Lower leg skin (tissue), 3 donors: Measurements from ENCODE around the gene GAB3.

Source experiments
- POLR2A ChIP-seq, 2 donors: fragments of 450-650 bp; IDR thresholded peaks; one replicate each; pipeline ENCODE4 v1.6.1; 2016 to 2017; ENCODE audit warnings: antibody characterized with exemption in 2 of 2, mild to moderate bottlenecking in 1 of 2, moderate library complexity in 1 of 2
- TF ChIP-seq, protein P1 (sequence below), 3 donors: fragments of 450-650 bp; IDR thresholded peaks; one replicate each; pipeline ENCODE4 v1.5.1; 2016; ENCODE audit warnings: antibody characterized with exemption in 3 of 3, mild to moderate bottlenecking in 3 of 3, moderate library complexity in 2 of 3

DNA sequence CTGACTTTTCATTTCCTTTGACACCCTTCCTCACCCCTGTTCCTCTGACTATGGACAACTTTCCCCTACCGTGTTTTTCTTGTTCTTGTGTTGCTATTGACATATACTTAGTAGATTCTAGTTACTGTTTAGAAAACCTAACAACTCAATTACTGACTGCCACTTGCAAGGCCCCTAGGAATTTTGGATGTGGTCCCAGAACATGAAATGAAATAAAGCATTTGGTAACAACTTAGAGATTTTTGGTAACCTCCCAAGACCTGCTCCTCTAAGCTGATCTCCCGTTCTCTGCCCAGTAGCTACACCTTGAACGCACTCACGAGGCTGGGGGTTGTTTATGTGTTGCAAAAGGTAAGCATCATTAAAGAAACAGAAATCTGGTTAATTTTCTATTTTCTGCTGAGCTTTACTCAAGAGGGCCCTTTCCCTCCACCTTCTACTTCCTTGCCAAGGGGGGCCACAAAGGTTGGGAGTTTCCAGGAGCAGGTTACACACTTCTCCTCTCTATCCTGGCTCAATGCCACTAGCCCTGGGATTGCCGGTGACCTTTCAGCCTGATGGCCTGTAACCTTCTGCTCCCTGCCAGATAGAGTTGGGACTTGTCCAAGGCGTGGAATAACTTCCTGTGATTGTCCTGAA lies 20.5 kb downstream of the GAB3 start:
- TF ChIP-seq, protein P1, sequence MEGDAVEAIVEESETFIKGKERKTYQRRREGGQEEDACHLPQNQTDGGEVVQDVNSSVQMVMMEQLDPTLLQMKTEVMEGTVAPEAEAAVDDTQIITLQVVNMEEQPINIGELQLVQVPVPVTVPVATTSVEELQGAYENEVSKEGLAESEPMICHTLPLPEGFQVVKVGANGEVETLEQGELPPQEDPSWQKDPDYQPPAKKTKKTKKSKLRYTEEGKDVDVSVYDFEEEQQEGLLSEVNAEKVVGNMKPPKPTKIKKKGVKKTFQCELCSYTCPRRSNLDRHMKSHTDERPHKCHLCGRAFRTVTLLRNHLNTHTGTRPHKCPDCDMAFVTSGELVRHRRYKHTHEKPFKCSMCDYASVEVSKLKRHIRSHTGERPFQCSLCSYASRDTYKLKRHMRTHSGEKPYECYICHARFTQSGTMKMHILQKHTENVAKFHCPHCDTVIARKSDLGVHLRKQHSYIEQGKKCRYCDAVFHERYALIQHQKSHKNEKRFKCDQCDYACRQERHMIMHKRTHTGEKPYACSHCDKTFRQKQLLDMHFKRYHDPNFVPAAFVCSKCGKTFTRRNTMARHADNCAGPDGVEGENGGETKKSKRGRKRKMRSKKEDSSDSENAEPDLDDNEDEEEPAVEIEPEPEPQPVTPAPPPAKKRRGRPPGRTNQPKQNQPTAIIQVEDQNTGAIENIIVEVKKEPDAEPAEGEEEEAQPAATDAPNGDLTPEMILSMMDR (IDR thresholded peaks at IDR 0.05) = no peak
- TF ChIP-seq POLR2A (IDR thresholded peaks at IDR 0.05) = no peak
